GM23248 (cell line): ENCODE results near the gene NAA40.

Experiments
- EZH2 ChIP-seq: fragments of 200-600 bp; sonication (generic); IDR thresholded peaks from 2 replicates; pipeline ENCODE4 v1.6.1; 2018; ENCODE audit warnings: antibody characterized with exemption, mild to moderate bottlenecking; ENCODE audit not compliant: insufficient read depth, poor library complexity, severe bottlenecking
- EZH2phosphoT487 ChIP-seq: fragments of 200-600 bp; sonication (generic); IDR thresholded peaks from 2 replicates; pipeline ENCODE4 v1.6.1; 2018; ENCODE audit warnings: antibody characterized with exemption, moderate library complexity, mild to moderate bottlenecking, low read depth; ENCODE audit not compliant: insufficient read depth

DNA sequence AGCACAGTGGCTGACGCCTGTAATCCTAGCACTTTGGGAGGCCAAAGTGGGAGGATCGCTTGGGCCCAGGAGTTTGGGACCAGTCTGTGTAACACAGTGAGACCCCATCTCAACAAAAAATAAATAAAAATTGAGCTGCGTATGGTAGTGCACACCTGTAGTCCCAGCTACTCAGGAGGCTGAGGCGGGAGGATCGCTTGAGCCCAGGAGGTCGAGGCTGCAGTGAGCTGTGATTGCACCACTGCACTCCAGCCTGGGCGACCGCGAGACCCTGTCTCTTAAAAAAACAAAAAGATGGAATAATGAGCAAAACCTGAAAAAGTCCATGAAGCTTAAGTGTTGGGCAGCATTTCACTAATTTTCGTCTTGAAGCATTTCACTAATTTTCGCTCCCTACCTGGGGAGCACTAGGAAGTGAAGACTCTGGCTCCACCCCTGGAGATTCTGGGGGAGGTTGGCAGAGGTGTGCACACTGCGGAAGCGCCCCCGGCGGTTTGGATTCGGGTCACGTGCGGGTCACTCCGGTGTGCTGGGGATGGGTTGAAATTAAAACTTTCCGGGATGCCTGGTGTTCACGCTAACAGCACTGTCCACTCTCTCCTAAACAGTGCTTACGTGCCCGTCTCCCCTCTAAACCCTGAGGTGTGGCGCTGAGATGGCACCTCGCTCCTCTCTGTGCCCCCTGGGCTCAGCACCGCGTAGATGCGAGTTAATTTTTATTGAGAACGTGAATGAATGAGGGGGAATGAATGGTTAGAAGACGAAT is 906 bp upstream of the NAA40 start:
- TF ChIP-seq EZH2 (no peak), EZH2phosphoT487 (no peak)
